A673 (cell line): Measurements from ENCODE around the gene UQCRC2.

Experiments
- EZH2 ChIP-seq: fragments of 200-600 bp; sonication (generic); IDR thresholded peaks from 2 replicates; pipeline ENCODE4 v1.6.1; 2017; ENCODE audit warnings: borderline replicate concordance, low read depth, mild to moderate bottlenecking, mixed read lengths, antibody characterized with exemption, low read length; ENCODE audit not compliant: poor library complexity, severe bottlenecking
- TF ChIP-seq, protein P1 (sequence below): fragments of 300-800, 200-600 bp; sonication (generic); conservative IDR thresholded peaks from 2 replicates; pipeline ENCODE4 v1.5.1; 2017; ENCODE audit warnings: low read depth, mild to moderate bottlenecking, antibody characterized with exemption, low read length, moderate library complexity, mixed read lengths

DNA sequence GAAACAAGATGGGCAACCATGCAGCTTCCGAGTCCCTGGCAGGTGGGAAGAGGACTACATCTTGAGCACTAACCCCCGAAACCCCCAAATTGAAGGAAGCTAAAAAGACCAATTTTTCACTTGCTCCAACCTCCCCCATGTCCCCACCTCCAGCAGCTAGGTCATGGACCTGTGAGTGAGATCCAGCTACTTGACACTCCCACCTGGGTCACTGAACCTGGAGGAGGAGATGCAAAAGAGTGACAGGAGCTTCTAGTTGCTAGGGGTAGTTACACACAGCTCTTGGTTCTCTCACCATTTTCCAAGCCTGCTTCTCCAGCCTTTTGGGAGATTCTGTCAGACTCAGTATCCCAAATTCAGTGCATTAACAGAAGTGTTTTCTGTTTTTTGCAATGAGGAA is 36.6 kb downstream of the UQCRC2 start:
- TF ChIP-seq, protein P1, sequence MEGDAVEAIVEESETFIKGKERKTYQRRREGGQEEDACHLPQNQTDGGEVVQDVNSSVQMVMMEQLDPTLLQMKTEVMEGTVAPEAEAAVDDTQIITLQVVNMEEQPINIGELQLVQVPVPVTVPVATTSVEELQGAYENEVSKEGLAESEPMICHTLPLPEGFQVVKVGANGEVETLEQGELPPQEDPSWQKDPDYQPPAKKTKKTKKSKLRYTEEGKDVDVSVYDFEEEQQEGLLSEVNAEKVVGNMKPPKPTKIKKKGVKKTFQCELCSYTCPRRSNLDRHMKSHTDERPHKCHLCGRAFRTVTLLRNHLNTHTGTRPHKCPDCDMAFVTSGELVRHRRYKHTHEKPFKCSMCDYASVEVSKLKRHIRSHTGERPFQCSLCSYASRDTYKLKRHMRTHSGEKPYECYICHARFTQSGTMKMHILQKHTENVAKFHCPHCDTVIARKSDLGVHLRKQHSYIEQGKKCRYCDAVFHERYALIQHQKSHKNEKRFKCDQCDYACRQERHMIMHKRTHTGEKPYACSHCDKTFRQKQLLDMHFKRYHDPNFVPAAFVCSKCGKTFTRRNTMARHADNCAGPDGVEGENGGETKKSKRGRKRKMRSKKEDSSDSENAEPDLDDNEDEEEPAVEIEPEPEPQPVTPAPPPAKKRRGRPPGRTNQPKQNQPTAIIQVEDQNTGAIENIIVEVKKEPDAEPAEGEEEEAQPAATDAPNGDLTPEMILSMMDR = no peak
- no peak for TF ChIP-seq EZH2
